NOMO-1 treated with DMSO at 0.1 percent for 48 hours (cell line): ENCODE measurements around the gene CCDC144A.
"Not testable (repeated sequence)": the region's sequence is repeated elsewhere in the genome, so short reads cannot be mapped to it uniquely, and the experiment has no call there.

ENCODE experiments used
- DNase-seq: peaks from one replicate; lab custom pipeline; 2025; ENCODE audit not compliant: unreplicated experiment; lab: John Stamatoyannopoulos, UW

The CCDC144A gene, protein sequence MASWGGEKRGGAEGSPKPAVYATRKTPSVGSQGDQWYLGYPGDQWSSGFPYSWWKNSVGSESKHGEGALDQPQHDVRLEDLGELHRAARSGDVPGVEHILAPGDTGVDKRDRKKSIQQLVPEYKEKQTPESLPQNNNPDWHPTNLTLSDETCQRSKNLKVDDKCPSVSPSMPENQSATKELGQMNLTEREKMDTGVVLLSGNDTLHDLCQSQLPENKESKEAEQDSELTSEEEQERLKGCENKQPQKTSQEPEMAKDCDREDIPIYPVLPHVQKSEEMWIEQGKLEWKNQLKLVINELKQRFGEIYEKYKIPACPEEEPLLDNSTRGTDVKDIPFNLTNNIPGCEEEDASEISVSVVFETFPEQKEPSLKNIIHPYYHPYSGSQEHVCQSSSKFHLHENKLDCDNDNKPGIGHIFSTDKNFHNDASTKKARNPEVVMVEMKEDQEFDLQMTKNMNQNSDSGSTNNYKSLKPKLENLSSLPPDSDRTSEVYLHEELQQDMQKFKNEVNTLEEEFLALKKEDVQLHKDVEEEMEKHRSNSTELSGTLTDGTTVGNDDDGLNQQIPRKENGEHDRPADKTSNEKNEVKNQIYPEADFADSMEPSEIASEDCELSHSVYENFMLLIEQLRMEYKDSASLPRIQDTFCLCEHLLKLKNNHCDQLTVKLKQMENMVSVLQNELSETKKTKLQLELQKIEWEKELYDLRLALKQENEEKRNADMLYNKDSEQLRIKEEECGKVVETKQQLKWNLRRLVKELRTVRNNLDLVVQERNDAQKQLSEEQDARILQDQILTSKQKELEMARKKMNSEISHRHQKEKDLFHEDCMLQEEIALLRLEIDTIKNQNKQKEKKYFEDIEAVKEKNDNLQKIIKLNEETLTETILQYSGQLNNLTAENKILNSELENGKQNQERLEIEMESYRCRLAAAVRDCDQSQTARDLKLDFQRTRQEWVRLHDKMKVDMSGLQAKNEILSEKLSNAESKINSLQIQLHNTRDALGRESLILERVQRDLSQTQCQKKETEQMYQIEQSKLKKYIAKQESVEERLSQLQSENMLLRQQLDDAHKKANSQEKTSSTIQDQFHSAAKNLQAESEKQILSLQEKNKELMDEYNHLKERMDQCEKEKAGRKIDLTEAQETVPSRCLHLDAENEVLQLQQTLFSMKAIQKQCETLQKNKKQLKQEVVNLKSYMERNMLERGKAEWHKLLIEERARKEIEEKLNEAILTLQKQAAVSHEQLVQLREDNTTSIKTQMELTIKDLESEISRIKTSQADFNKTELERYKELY (N-terminal part only)

DNA sequence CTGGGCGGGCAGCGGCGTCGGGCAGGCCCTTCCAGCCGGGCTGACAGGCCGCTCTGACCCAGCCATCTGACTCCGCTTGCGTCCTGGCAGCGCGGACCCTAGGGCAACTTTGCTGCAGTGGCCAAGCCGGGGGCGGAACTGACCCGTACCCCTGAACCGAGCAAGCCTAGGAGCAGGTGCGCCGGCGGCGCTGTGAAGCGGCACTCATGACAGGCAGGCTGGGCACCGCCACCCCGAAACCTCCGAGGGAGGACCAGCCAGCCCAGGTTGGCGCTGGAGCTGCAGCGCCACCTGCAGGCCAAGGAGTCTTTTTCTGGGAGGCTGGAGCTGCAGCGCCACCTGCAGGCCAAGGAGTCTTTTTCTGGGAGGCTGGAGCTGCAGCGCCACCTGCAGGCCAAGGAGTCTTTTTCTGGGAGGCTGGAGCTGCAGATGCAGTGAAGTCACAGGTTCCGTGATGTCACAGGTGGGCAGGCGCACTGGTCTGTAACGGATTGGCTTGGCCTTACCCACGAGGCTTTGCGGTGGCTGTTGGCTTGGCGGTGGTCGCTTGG is at the start of gene CCDC144A:
CCDC144A (plus strand) TSS at position 511 of the 551 bp plus-strand sequence. CDS start 160 bp downstream, outside the sequence.
- not testable (repeated sequence) for DNase-seq

DNA sequence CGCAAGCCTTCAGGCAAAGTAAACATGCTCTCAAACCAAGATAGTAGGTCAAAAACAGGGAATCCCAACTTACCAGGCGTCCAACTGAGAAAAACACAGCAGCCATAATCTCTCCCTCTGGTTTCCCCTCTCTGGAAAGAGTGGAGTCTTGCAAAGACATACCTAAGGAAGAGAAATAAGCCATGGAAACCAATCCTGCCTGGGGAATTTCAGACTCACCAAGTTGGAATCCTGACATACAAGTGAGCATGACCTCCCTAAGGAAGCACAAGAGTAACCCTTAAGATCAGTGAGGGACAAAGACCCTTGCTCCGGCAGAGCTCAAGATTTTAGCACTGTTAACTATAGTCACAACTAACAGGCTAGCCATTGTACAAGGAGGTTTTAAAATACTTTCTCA is 40.5 kb upstream of the CCDC144A start:
- no peak for DNase-seq

DNA sequence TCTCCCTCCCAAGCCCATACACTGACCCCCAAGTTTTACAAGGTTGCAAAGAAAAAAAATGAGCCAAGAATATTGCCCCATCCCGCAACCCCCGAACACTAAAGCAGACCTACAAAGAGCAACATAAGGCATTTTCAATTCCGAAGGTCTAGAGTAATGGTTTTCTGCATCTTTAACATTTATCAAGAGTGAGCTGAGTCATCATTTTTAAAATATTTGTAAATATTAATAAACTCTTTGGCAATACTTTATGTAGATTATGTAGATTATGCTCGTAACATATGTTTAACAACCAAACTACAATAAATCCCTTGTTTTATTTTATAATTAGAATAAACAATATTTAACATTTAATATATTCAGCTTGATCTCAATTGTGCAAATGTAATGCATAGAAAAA is 37.8 kb upstream of the CCDC144A start:
- no peak for DNase-seq

DNA sequence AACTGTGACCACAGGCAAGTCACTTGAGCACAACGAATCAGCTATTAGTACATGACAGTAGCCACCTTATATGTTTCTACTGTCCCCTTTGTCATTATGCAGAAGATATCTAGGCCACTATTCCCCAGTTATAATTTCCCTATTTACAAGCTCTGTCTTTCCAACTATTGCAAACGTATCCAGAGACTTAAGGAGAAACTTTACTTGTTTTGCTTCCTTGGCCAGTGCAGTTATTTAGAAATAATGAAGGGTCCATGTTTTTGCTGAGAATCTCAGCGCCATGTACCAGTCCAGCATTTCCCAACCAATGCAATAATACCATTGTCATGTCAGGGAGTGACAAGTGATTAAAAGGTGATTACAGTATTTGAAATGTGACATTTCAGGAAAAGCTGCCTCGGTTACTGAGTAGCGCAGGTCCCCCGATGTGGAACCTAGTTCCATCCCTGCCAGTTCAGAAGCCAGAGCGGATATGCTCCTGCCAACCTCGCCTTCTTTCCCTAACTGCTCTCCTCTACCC is 37.1 kb upstream of the CCDC144A start:
- DNase-seq: peak; percentile 34

DNA sequence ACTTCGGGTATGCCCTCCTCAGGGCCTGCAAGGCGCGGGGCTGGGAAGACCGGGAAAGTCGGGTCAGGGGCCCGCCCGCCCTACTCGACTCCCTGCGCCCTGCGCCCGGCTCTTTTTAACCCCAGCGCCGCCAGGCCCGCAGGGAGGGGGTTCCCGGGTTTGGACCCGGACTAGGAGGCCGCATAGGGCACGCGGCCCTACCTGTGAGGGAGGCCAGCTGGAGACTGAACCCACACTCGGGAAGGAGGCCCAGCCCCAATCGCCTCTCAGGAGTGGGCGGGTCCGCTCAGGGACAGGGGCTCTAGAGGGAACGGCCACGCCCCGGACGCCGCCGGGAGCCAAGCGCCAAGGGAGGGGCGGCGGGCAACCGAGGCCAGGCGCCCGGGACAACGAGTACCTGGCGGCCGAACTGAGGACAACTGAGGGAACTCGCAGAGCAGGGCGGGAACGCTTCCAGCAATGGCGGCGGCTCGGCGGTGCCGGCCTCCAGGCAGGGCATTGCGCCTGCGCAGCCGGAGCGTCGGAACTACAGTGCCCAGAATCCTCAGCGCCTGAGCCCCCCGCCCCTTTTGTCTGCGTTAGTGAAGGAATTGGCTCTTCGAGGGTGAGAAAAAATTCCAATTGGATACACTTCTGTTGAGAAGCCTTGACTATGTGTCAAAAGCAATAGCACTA is 36.5 kb upstream of the CCDC144A start, which contains the start of gene ZNF624:
ZNF624 (minus strand) TSS at position 484 of the 675 bp plus-strand sequence.
- peak; percentile 82 for DNase-seq

DNA sequence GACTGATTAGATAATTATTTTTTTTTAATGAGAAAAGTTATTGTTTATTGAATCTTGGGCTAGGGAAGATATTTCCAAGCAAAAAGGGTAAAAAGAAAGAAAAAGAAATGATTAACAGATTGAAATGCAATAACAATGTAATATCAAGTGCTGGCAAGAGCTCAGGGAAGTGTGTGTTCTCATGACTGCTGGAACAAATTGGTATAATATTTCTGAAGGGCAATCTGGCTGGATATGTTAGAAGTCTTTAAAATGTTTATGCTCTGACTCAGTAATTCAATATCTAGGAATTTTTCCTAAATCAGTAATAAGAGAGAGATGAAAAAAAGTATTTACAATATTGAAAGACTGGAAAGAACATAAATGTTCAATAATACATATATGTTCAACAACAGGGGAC is 28.8 kb upstream of the CCDC144A start:
- DNase-seq: no peak

DNA sequence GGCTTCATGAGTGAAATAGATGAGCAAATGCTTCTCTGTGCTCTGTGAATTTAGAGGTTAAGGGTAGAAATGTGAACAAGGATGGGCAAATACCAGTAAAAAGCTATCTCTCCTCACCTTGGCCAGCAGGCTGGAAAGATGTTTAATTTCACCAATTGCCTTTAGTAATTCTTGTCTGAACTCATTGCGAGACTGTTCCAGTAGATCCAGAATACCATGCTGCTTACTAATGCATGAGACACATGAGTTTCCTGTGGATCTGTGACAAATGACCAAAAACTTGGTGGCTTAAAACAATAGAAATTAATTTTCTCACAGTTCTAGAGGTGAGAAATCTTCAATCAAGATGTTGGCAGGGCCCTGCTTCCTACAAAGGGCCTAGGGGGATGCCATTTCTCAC is 27.1 kb upstream of the CCDC144A start:
- no peak for DNase-seq

DNA sequence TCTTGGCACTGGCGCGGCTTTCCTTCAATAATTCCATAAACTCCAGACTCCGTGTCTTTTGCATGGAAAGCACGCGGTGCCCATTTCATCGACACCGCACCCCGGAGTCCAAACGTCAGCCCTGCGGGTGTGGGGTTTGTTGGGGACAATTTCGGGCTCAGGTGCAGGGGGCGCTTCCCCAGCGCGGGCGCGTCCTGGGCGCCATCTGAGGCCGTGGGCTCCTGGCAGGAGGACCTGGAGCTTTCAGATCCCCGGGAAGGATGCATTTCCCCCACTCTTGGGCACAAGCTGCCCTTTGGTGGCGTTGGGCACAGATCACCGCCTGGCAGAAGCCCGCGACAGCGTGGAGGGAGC is 23.5 kb upstream of the CCDC144A start:
- DNase-seq: not testable (repeated sequence)

DNA sequence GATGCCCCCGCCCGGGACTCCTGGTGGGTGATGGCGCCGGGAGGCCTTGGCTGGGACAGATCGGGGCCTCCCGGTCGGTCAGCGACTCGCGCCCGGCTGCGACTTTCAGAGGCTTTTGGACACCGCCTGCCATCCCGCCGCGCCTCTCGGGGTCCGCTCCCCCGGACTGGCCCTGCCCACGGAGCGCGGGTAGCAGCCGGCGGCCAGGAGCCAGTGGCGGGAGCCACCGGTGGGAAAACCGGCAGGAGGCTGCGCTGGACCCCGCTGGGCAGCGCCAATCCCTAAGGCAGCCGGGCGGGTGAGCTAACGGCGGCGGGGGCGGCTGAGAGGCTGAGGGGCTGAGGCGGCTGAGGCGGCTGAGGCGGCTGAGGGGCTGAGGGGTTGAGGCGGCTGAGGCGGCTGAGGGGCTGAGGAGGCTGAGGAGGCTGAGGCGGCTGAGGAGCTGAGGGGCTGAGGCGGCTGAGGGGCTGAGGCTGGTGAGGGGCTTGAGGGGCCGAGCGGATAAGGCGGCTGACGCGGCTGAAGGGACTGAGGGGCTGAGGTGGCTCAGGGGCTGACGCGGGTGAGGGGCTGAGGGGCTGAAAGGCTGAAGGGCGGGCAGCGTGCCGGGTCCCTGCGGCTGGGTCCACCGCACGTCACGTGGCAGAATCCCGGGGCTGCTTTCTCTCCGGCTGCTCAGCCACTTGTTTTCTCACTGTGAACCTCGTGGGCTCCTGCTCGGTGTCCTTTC is 23.0 kb upstream of the CCDC144A start:
- DNase-seq: not testable (repeated sequence)

DNA sequence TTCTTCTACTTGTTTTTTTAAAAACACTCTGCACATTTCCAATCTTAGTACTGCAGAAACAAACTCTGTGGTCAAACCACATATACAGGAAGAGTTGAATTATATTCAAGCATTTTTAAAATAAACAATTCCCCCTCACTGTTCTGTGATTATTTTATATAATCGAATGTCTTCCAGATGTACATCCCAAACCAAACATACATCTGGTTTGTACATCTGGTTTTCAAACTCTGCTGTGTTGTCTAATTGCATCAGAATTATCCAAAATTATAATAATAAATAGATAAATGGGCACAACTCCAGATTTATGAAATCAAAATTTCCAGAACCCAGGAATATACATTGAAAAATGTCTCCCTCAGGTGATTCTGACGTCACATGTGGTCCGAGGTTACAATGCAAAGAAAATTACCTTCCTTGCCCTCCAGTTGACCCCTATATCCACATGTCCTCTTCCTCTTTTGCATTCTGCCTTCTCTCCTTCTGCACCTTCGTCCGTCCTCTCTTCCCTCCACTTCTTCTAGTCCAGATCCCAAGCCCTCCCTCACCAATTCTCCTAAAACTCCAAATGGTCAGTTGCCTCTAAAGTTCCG is 13.3 kb upstream of the CCDC144A start:
- DNase-seq: no peak

DNA sequence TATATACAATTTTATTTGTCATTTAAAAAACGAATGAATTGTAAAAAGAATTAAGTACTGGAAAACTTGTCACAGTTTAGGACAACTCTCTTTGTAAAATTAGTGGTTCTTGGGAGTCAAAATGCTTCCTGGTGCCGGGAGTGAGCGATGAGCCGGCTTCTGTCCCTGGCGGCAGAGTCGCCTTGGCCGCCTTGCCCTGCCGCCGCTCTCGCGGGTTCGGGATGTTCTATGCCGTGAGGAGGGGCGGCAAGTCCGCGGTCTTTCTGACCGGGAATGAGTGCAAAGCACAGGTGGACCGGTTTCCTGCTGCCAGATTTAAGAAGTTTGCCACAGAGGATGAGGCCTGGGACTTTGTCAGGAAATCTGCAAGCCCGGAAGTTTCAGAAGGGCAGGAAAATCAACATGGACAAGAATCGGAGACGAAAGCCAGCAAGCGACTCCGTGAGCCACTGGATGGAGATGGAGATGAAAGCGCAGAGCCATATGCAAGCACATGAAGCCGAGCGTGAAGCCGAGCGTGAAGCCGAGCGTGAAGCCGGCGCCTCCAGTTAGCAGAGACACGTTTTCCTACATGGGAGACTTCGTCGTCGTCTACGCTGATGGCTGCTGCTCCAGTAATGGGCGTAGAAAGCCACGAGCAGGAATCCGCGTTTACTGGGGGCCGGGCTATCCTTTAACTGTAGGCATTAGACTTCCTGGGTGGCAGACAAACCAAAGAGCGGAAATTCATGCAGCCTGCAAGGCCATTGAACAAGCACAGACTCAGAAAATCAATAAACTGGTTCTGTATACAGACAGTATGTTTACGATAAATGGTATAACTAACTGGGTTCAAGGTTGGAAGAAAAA is 6.5 kb upstream of the CCDC144A start:
- not testable (repeated sequence) for DNase-seq

DNA sequence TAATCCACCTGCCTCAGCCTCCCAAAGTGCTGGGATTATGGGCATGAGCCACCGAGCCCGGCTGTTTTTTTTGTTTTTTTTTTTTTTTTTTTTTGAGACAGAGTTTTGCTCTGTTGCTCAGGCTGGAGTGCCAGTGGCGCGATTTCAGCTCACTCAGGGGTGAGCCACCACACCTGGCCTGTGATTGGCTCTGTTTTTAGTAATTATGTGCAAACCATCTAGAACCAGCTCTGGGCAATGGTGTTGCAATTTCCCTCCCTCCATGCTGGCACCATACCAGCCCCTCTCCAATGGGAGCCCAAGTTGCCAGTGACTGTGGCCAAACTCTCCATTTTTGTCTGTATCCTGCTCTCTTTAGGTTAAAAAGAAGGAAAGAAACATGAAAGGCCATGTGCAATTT is 4.0 kb upstream of the CCDC144A start:
- DNase-seq: not testable (repeated sequence)

DNA sequence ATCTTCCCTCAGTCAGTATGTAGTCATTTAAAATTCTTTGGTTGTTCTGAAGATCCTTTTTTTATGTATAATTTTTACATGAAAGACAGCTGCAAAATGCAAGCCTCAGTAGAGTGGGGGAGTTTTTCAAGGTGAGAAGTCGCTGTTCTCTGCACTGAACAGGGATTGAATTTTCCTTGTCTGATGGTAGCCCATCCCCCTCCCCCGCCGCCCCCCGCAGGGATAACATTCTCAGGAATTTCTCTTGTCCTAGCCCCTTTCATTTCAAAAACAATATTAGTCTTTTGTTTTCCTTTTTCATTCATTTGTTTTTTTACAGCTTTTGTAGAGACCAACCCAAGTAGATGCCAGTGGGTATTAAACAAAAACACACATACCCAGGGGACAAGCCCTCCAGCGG is 2.9 kb upstream of the CCDC144A start:
- DNase-seq: not testable (repeated sequence)

DNA sequence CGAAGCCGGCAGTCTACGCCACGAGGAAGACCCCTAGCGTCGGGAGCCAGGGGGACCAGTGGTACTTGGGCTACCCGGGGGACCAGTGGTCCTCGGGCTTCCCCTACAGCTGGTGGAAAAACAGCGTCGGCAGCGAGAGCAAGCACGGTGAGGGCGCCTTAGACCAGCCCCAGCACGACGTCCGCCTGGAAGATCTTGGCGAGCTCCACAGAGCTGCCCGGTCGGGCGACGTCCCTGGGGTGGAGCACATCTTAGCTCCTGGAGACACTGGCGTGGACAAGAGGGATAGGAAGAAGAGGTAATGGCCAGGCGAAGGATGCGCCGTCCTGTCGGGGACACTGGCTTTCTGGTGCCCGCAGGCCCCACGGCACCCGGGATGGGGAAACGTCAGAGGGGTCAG is 406 bp downstream of the CCDC144A start:
- DNase-seq: not testable (repeated sequence)

DNA sequence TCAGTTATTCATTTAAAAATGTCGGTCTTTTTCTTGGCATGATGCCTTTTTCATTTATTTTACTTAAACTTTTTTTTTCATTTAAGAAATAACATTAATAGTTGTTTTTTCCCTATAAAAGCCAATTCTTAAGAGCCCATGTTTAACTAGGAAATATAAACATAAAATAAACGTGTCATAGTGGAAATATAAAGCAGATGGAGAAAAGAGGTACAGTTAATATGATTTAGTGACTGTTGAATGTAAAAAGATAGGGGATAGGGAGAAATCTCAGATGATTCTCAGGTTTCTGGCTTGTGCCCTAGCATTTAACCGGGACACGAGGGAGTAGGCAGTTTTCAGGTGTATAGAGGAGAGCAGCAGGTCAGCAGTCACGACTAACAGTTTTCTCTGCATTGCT is 7.6 kb downstream of the CCDC144A start:
- not testable (repeated sequence) for DNase-seq

DNA sequence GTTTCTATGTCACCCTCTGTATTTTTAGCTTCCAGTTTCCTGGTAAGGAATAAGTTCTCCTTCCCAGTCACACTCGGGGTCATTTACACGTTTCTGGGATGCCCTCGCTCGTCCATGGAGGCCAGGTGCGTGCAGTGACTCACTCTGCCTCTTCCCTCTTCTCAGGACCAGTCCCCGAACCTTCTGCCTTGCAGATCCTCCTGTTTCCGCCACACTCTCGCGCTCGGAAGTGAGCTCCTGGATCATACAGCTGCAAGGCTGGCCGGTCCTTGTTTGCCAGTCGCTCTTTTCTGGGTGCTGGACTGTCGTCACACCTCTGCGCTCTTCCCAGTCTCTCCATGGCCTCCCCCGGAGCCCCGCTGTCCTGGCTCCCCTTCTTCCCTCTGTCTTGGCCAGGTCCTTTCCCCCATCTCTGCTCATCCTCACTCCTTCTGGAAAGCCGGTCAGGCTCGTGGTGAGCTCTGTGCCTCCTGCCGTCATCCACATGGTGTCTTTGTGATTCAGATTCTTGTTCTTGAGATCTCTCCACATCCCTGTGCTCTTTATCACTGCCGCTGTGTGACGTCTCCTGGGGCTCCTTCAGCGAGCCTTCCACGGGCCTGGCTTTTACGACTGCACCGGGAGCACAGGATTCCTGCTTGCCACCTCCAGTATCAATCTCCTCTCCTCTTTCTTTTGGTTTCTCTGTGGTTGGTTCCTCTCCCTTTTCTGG is 55.6 kb downstream of the CCDC144A start:
- DNase-seq: not testable (repeated sequence)

DNA sequence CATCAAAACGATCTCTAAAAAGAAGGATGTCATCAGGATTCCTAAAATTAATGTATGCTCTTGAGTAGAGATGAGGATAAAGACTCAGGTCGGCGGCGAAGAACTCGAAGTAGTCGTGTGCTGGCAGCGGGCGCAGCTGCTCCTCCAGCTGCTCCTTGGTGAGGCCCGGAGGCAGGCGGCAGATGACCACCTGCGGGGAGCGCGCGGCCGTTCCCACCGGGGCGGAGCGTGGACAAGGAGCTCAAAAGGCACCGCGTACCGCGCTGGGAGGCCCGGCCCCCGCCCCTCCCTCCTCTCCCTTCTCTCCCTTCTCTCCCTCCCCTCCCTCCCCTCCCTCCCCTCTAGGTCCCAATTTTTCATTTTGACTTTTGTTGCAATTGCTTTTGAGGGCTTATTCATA is 56.5 kb downstream of the CCDC144A start:
- not testable (repeated sequence) for DNase-seq
